SK-N-DZ (cell line): ENCODE data around the gene GPAT3. TPM values are rescaled to one million over a fixed set of nuclear protein-coding genes. Genes with fewer than 3 reads are reported as not detected.
"Not testable (repeated sequence)": the region's sequence is repeated elsewhere in the genome, so short reads cannot be mapped to it uniquely, and the experiment has no call there.

ENCODE experiments used
- DNase-seq: peaks from one replicate; pipeline ENCODE4 v3.0.0-alpha.2; 2015; ENCODE audit warnings: low spot score
- polyA plus RNA-seq, 2 experiments: library from polyadenylated mRNA; depleted of rRNA; stranded (reverse); fragments of >200 nt; gene quantifications; 2 replicates each; pipeline ENCODE4 v1.2.3, GENCODE V29; 2014

The GPAT3 gene
- not detected in 2 replicates for polyA plus RNA-seq (2014; cell fraction: cytosol; rRNA removed)
- not detected in 2 replicates for polyA plus RNA-seq (2014; cell fraction: nucleus; rRNA removed)

DNA sequence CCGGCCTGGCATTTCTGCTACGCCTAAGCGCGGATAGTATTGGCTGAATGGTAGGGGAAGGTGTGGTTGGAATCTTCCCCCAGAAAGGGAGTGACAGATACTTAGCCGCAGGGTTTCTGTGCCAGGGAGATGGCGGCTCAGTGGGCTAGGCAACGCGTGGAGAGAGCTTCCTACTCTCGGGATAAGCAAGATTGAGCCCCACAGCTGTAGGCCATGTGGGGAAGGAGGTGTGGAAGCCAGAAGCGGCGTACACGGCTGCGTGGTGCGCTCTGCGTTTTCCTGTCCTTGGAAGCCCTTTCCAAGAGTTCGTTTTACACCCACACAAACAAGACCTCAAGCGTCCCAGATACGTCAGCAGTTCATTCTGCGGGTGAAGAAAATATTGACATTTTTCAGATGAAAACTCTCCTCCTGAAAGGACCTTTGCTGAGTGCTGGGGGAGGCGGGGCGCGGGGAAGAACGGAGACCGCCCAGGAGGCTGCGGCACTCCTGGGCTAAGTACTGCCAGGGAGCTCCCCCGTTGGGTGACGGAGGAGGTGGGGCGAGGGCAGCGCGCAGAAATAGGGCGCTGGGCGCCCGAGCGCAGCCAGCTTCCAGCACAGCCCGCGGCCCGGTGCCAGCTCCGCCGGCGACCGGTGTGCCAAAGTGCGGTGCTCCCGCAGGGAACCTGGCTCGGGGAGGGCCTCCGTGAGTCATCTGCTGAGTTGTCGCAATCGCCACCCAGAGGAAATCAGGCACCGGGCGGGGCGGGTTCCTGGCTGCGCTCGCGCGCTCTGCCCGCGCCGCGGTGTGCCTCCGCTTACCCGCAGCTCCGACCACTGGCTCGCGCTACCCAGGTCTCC lies at the start of gene GPAT3:
TSS of gene GPAT3 (plus strand) at position 589 of the 842 bp plus-strand sequence. CDS start 515 bp downstream, outside the sequence.
- no peak for DNase-seq

DNA sequence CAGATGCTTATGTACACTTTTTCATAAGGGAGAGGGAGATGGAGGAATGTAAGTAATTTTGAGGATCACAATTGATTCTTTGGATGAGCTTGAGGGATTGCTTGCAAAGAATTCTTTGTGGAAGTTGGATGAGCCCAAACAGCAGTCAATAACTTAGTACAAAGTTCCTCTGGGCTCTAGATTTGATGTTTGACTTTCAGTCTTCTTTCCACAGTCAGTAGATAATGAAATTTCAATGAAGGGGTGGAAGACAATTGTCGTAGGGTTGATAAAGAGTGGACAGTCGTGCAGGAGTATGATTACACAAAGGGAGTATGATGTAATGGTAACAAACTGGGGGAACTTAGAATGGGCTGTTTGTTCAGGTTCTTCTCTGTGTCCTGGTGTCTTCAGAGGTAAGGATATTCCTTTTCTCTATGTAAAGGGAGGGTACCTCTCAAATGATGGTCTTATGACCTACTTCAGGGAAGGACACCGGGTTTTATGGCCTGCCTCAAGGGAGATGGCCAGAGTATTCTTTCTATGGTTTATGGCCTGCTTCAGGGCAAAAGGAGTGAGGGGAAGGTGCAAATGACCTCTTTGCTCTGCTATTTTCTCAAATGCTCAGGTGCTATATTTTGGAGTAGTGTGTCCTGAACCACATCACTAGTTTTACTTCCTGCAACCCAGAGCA lies 49.3 kb upstream of the GPAT3 start:
- no peak for DNase-seq

DNA sequence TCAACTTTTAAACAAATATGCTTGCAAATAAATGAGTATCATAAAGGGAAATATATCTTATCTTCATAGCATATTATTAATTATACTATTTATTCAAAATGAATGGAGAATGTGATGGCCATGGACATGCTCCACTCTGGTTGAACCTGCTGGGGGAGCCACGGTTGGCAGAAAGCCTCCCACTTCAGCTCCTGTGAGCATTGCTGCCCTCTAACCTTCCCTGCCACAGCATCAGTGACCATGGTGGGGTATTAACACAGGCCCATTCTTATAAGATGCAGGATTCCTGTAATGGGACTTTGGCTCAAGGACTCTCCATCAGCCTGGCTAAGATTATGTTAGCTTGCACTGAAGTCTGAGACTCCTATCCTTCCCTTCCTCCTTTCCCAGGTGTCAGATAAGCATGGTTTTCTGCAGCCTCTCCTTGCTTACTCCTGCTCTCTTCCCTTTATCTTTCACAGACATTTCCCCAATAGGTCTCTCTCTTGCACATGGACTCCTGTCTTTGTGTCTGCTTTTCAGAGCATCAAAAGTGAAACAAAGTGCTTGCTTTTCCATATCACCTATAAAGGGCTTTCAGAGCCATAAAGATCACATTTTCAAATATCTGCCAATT lies 46.1 kb upstream of the GPAT3 start:
- no peak for DNase-seq

DNA sequence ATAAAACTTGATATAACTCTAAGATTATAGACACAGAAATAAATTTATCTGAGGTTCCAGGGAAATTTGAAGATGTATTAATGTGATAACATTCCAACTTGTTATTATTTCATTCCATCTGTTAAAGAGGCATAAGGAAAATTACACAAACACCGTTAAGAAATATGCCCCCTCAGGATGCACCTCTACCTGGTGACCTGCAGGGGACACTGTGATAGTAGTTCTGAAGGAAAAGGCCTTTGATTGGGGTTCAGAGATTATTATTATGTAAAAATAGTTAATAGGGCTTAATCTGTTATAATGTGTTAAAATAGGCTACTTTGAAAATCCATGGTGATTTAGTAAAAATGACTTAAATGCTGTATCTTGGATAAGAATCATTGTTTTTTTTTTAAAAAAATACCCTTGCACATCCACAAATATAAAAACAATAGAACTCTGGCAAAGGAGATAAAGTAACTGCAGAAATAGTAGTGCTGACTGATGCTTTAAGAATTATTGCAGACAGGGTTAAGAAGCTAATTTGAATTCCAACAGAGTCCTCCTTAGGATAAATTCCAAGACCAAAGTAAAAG lies 44.9 kb upstream of the GPAT3 start:
- peak; percentile 6 for DNase-seq

DNA sequence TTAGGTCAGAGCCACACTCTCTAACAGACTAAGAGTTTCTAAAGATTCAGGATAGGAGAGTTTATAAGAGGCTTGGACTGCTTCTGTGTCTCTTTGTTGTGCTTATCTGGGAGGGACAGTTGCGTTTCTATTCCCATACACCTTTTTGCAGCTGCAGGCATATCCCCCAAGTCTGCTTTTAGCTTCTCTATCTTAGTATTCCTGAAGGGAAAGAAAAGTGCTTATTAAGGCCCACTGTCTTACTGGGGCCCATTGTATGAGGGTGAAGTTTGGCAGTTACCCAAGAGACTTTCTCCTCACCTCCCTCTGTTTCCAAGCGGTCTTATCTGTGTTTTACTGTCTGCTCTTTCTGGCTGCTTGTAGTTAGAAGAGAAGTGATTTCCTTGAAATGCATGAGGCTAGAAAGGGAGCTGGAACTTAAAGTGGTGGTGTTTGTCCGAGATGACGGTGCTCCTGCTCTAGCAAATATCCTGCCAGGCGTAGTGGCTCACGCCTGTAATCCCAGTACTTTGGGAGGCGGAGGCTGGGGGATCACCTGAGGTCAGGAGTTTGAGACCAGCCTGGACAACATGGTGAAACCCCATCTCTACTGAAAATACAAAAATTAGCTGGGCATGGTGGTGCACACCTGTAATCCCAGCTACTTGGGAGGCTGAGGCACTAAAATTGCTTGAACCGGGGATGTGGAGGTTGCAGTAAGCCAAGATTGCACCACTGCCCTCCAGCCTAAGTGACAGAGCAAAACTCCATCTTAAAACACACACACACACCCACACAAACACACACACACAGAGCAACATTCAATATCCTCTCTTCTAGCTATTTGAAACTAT lies 39.6 kb upstream of the GPAT3 start:
- DNase-seq = not testable (repeated sequence)

DNA sequence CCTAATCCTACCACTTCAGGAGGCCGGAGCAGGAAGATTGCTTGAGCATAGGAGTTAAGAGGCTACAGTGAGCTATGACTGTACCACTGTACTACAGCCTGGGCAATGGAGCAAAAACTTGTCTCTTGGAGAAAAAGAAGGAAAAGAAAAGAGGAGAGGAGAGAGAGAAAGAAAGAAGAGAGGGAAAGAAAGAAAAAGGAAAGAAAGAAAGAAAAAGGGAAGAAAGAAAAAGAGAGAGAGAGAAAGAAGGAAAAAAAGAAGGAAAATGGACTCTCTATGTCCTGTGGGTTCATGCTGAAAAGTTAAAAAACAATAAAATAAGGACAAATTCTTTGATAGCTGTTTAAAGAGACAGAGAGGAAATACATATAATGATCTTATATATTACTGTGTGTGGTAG lies 37.7 kb upstream of the GPAT3 start:
- no peak for DNase-seq

DNA sequence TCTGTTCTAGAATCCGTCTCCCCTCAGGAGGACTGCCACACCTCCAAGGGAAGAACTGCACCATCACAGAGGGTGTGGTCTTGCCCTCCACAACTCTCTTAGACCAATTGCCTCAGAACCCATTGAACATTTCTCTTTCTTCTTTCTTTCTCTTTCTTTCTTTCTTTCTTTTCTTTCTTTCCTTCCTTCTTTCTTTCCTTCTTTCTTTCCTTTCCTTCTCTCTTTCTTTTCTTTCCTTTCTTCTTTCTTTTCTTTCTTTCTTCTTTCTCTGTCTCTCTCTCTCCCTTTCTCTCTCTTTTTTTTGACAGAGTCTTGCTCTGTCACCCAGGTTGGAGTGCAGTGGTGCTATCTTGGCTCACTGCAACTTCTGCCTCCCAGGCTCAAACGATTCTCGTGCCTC lies 34.2 kb upstream of the GPAT3 start:
- DNase-seq = not testable (repeated sequence)

GRCh38 chr4:83503974-83504373 lies 31.9 kb upstream of the GPAT3 start:
- no peak for DNase-seq

DNA sequence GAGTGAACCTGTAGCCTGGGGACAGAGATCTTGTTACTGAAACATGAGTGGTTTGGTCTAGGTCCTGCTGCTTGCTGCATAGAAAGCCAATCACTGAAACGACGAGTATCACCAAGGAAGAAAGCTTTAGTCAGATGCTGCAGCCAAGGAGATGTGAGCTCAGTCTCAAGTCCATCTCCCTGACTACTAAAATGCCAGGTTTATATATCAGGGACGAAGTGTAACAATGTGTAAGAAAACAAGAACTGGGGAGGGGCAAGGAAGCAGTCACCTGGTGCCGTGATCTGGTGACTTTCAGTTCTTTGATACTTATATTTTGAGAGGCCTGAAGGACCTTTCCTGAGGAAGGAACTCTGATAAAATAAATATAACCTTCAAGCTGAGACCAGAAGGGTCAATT lies 31.4 kb upstream of the GPAT3 start:
- no peak for DNase-seq

- DNase-seq = no peak
These were observed 30.9 kb upstream of the GPAT3 start for GRCh38 chr4:83504996-83505395.

DNA sequence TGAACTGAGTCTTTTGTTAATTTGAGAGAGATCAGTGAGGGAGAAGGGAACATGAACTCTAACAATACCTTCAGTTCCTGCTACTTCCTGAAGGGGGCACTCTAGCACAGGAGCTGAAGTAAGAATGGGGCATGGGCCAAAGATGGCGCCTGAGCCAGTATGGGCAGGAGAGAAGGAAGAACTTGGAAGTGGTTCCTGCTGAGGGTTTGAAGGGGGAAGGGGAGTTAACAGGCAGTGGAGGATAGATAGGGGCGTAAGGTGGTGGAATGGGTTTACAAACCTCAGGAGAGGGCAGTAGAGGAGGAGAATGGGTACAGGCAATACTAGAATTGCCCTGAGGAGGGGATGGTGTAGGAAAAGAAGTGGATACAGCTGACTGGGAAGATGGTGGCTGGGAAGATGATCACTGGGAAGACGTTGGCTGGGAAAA lies 26.7 kb upstream of the GPAT3 start:
- not testable (repeated sequence) for DNase-seq

- DNase-seq = no peak
These were observed 25.5 kb upstream of the GPAT3 start for GRCh38 chr4:83510442-83510841.

GRCh38 chr4:83516042-83516772 lies 19.7 kb upstream of the GPAT3 start:
- no peak for DNase-seq

- DNase-seq = no peak
These were observed 13.7 kb upstream of the GPAT3 start for GRCh38 chr4:83522239-83522638.

- no peak for DNase-seq
These were observed 8.2 kb upstream of the GPAT3 start for GRCh38 chr4:83527671-83528070.

DNA sequence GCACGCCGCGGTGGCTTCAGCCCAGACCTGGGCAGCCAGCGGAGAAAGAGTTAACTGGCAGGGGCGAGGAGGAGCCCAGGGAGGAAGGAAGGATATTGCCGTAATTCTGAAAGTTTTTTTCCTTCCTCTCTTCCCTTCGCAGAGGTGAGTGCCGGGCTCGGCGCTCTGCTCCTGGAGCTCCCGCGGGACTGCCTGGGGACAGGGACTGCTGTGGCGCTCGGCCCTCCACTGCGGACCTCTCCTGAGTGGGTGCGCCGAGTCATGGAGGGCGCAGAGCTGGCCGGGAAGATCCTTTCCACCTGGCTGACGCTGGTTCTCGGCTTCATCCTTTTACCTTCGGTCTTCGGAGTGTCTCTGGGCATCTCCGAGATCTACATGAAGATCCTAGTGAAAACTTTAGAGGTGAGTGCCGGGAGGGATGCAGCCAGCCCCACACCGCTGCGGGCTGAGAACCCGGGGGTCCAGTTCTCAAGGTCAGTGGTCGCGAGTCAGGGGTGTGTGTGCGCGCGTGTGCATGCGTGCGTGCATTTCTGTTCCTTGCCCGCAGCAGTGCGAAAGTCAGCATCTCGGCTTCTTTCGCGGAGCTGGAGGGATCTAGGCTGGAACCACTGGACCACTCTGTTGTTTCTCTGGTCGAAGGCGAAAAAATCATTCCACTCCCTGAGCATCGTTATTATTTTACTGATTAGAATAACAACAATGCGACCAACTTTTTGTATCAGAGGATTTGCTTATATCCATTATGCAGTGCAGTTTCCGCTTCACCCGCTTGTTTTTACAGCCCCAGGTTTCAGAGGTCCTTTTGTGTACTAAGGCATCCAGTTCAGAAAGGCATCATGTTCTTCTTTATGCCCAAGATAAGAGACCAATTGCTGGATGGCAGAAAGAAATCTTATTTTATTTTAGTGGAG lies 709 bp downstream of the GPAT3 start:
- no peak for DNase-seq

GRCh38 chr4:83542225-83542624 lies 6.3 kb downstream of the GPAT3 start:
- peak; percentile 6 for DNase-seq

- DNase-seq = no peak
These were observed 10.9 kb downstream of the GPAT3 start for GRCh38 chr4:83546786-83547185.
